Common myeloid progenitor, CD34-positive (primary cell): Measurements from ENCODE around the gene CDH23.

Experiments
- CTCF ChIA-PET: fragments of 350-600 bp; sonication (Branson Sonifier 250); formaldehyde crosslinking; loops from one replicate; lab custom pipeline; 2021; ENCODE audit warnings: antibody characterized with exemption; lab: Charles Lee
- POLR2A ChIA-PET: fragments of 350-600 bp; sonication (Branson Sonifier 250); formaldehyde crosslinking; loops from one replicate; lab custom pipeline; 2021; ENCODE audit warnings: antibody characterized with exemption; lab: Charles Lee
- DNase-seq, 3 donors: peaks; one replicate each; pipeline versions ENCODE4 v3.0.0 to v3.0.0-alpha.2; 2013
- H3K27ac ChIP-seq, 2 experiments: 1 replicate in 1 of 2; 2 replicates in 1 of 2; pipeline ENCODE4 v1.7.0; 2013; ENCODE audit warnings: inconsistent platforms in 2 of 2, low read length in 2 of 2, mild to moderate bottlenecking in 2 of 2, low read depth in 1 of 2, moderate library complexity in 1 of 2; ENCODE audit not compliant: severe bottlenecking in 2 of 2, insufficient read depth in 1 of 2, poor library complexity in 1 of 2
- H3K27me3 ChIP-seq, 5 experiments: replicated peaks in 2 of 5; 1 replicate in 3 of 5; 2 replicates in 2 of 5; pipeline versions ENCODE4 v1.6.1 to v1.7.0; 2013; ENCODE audit warnings: low read length in 4 of 5, mild to moderate bottlenecking in 2 of 5, moderate library complexity in 2 of 5, inconsistent platforms in 1 of 5; ENCODE audit not compliant: insufficient read depth in 5 of 5, control insufficient read depth in 4 of 5
- H3K36me3 ChIP-seq, 4 experiments: 1 replicate in 2 of 4; 2 replicates in 2 of 4; pipeline versions ENCODE4 v1.6.1 to v1.7.0; 2013; ENCODE audit warnings: low read length in 3 of 4, control low read depth in 1 of 4, mild to moderate bottlenecking in 1 of 4; ENCODE audit not compliant: control insufficient read depth in 4 of 4, insufficient read depth in 4 of 4
- H3K4me1 ChIP-seq, 4 experiments: 1 replicate in 3 of 4; 2 replicates in 1 of 4; pipeline versions ENCODE4 v1.6.1 to v1.7.1; 2013; ENCODE audit warnings: low read length in 3 of 4, mild to moderate bottlenecking in 3 of 4, control low read depth in 1 of 4, inconsistent platforms in 1 of 4, moderate library complexity in 1 of 4; ENCODE audit not compliant: control insufficient read depth in 4 of 4, insufficient read depth in 4 of 4; ENCODE audit errors: control extremely low read depth in 1 of 4
- H3K4me3 ChIP-seq, 7 experiments: 1 replicate in 4 of 7; 2 replicates in 3 of 7; pipeline versions ENCODE4 v1.5.1 to v1.7.0; 2013; ENCODE audit warnings: mild to moderate bottlenecking in 7 of 7, low read length in 6 of 7, moderate library complexity in 6 of 7, inconsistent platforms in 2 of 7, low read depth in 2 of 7, control low read depth in 1 of 7; ENCODE audit not compliant: insufficient read depth in 4 of 7, control insufficient read depth in 1 of 7; ENCODE audit errors: extremely low read depth in 1 of 7
- H3K9me3 ChIP-seq, 5 experiments: 1 replicate in 4 of 5; 2 replicates in 1 of 5; pipeline versions ENCODE4 v1.6.1 to v1.7.1; 2013; ENCODE audit warnings: low read length in 4 of 5, mild to moderate bottlenecking in 2 of 5, inconsistent platforms in 1 of 5, low read depth in 1 of 5, moderate library complexity in 1 of 5; ENCODE audit not compliant: control insufficient read depth in 4 of 5, insufficient read depth in 2 of 5; ENCODE audit errors: control extremely low read depth in 1 of 5
- WGBS: methylation state at CpG from one replicate; pipeline ENCODE4 v1.1.5; 2013; ENCODE audit not compliant: insufficient coverage; 5-methylcytosine and 5-hydroxymethylcytosine counted together

CDH23 gene

GRCh38 chr10:71409516-71410104, 12.9 kb downstream of the CDH23 start:
- ChIA-PET CTCF (no interaction called here), POLR2A (no interaction called here)
- peaks cover 0 to 11% (median 2%) of the 10 kb centered on the region in 5 experiments for H3K9me3 ChIP-seq
- WGBS: 100% methylated on average over 2 of the region's 3 CpGs
- H3K27ac ChIP-seq: no peak overlapping the region
- H3K27me3 ChIP-seq: no peaks in the 10 kb centered on the region
- DNase-seq: no peak
- peaks cover 0 to 5% (median 1%) of the 10 kb centered on the region in 4 experiments for H3K4me1 ChIP-seq
- H3K4me3 ChIP-seq: no peak overlapping the region
- H3K36me3 ChIP-seq: no peaks in the 10 kb centered on the region

- POLR2A ChIA-PET: no interaction called here
- H3K36me3 ChIP-seq: no peaks in the 10 kb centered on the region
- no peaks in the 10 kb centered on the region for H3K27me3 ChIP-seq
- DNase-seq: no peak
- H3K4me3 ChIP-seq: no peak overlapping the region
- peaks cover 0 to 2% (median 0%) of the 10 kb centered on the region in 4 experiments for H3K4me1 ChIP-seq
- no peak overlapping the region for H3K27ac ChIP-seq
- H3K9me3 ChIP-seq: peaks cover 0 to 19% (median 2%) of the 10 kb centered on the region in 5 experiments
- CTCF ChIA-PET: interaction anchor here (0.6 to 1.5 kb wide), 2 partner anchors 14 to 229 kb away, joined by 3 to 4 read pairs; no protein-coding TSS in a partner anchor
Measured at GRCh38 chr10:71413581-71413980, 16.9 kb downstream of the CDH23 start.

GRCh38 chr10:71414359-71414758, 17.6 kb downstream of the CDH23 start:
- Histone ChIP-seq H3K4me3 (no peak overlapping the region), H3K27ac (no peak overlapping the region), H3K27me3 (no peaks in the 10 kb centered on the region), H3K4me1 (peaks cover 0 to 2% (median 0%) of the 10 kb centered on the region in 4 experiments), H3K9me3 (peaks cover 0 to 19% (median 2%) of the 10 kb centered on the region in 5 experiments), H3K36me3 (no peaks in the 10 kb centered on the region)
- WGBS: no CpG with 5 or more reads among the region's 1 CpG
- DNase-seq: no peak
- CTCF ChIA-PET: interaction anchor here (1.5 kb wide), 1 partner anchor 14 kb away, joined by 3 read pairs; no protein-coding TSS in a partner anchor
- POLR2A ChIA-PET: no interaction called here

GRCh38 chr10:71419002-71419540, 22.4 kb downstream of the CDH23 start:
- no peaks in the 10 kb centered on the region for H3K4me1 ChIP-seq
- peaks cover 0 to 8% (median 0%) of the 10 kb centered on the region in 5 experiments for H3K9me3 ChIP-seq
- CTCF ChIA-PET: interaction anchor here (0.6 to 3.4 kb wide), 2 partner anchors 10 to 77 kb away, joined by 3 to 15 read pairs; no protein-coding TSS in a partner anchor
- H3K4me3 ChIP-seq: no peak overlapping the region
- no peaks in the 10 kb centered on the region for H3K36me3 ChIP-seq
- no peak overlapping the region for H3K27ac ChIP-seq
- POLR2A ChIA-PET: no interaction called here
- peaks cover 0 to 7% (median 0%) of the 10 kb centered on the region in 5 experiments for H3K27me3 ChIP-seq
- DNase-seq: no peak

GRCh38 chr10:71419750-71420149, 23.0 kb downstream of the CDH23 start:
- Histone ChIP-seq H3K36me3 (no peaks in the 10 kb centered on the region), H3K4me3 (no peak overlapping the region), H3K4me1 (no peaks in the 10 kb centered on the region), H3K27me3 (peaks cover 0 to 7% (median 0%) of the 10 kb centered on the region in 5 experiments), H3K9me3 (peaks cover 0 to 8% (median 0%) of the 10 kb centered on the region in 5 experiments), H3K27ac (no peak overlapping the region)
- ChIA-PET CTCF (interaction anchor here (3.4 kb wide), 1 partner anchor 10 kb away, joined by 15 read pairs; no protein-coding TSS in a partner anchor), POLR2A (no interaction called here)
- 100% methylated on average over 2 of the region's 2 CpGs for WGBS
- DNase-seq: no peak

GRCh38 chr10:71421075-71421434, 24.3 kb downstream of the CDH23 start:
- Histone ChIP-seq H3K36me3 (no peaks in the 10 kb centered on the region), H3K4me1 (no peaks in the 10 kb centered on the region), H3K9me3 (peaks cover 0 to 8% (median 0%) of the 10 kb centered on the region in 5 experiments), H3K4me3 (no peak overlapping the region), H3K27ac (no peak overlapping the region), H3K27me3 (peaks cover 0 to 7% (median 0%) of the 10 kb centered on the region in 5 experiments)
- CTCF ChIA-PET: interaction anchor here (0.8 kb wide), 1 partner anchor 43 kb away, joined by 3 read pairs; no protein-coding TSS in a partner anchor
- POLR2A ChIA-PET: no interaction called here
- WGBS: 100% methylated on average over 1 of the region's 4 CpGs
- no peak for DNase-seq

GRCh38 chr10:71423250-71423649, 26.5 kb downstream of the CDH23 start:
- H3K27me3 ChIP-seq: peaks cover 0 to 7% (median 0%) of the 10 kb centered on the region in 5 experiments
- no peak for DNase-seq
- no peaks in the 10 kb centered on the region for H3K4me1 ChIP-seq
- CTCF ChIA-PET: no interaction called here
- peaks cover 0 to 2% (median 0%) of the 10 kb centered on the region in 5 experiments for H3K9me3 ChIP-seq
- no peak overlapping the region for H3K4me3 ChIP-seq
- H3K36me3 ChIP-seq: no peaks in the 10 kb centered on the region
- no peak overlapping the region for H3K27ac ChIP-seq
- POLR2A ChIA-PET: no interaction called here
